H1 (cell line): ENCODE measurements around the gene OR1E2. TPM values are rescaled to one million over a fixed set of nuclear protein-coding genes. Genes with fewer than 3 reads are reported as not detected.

Experiments used
- CTCF ChIA-PET: fragments of 300-600 bp; sonication (Branson Sonifier 250); formaldehyde crosslinking; loops from one replicate; lab custom pipeline; 2021; ENCODE audit not compliant: partially characterized antibody; lab: Charles Lee
- POLR2A ChIA-PET: fragments of 300-600 bp; sonication (Branson Sonifier 250); formaldehyde crosslinking; loops from one replicate; lab custom pipeline; 2021; ENCODE audit warnings: inconsistent platforms; ENCODE audit not compliant: partially characterized antibody; lab: Charles Lee
- DNase-seq, 2 experiments: peaks; one replicate each; pipeline versions ENCODE4 v3.0.0 to v3.0.0-alpha.2; 2010 to 2022; ENCODE audit warnings: low spot score in 2 of 2, low read depth in 1 of 2, mixed read lengths in 1 of 2
- FAIRE-seq: peaks from 2 replicates; lab custom pipeline; 2011; peaks lifted over from hg19 to GRCh38; lab: Jason Lieb, UNC
- H2AFZ ChIP-seq: 2 replicates; pipeline ENCODE4 v1.8.1; 2012; ENCODE audit warnings: low read length, inconsistent platforms
- H2AK5ac ChIP-seq: 2 replicates; pipeline ENCODE4 v1.6.1; 2013; ENCODE audit warnings: low read depth, low read length
- H2BK120ac ChIP-seq: replicated peaks from 2 replicates; pipeline ENCODE3; 2013; ENCODE audit warnings: low read depth, low read length, inconsistent platforms
- H2BK12ac ChIP-seq: 2 replicates; pipeline ENCODE4 v1.6.1; 2013; ENCODE audit warnings: low read depth, low read length
- H2BK15ac ChIP-seq: 2 replicates; pipeline ENCODE4 v1.6.1; 2013; ENCODE audit warnings: low read length
- H2BK20ac ChIP-seq: 2 replicates; pipeline ENCODE4 v1.6.1; 2013; ENCODE audit warnings: low read length
- H2BK5ac ChIP-seq: 2 replicates; pipeline ENCODE4 v1.6.1; 2013; ENCODE audit warnings: low read depth, low read length
- H3K14ac ChIP-seq: 2 replicates; pipeline ENCODE4 v1.6.1; 2013; ENCODE audit warnings: inconsistent platforms; ENCODE audit not compliant: insufficient read length
- H3K18ac ChIP-seq: 2 replicates; pipeline ENCODE4 v1.6.1; 2013; ENCODE audit warnings: low read length; ENCODE audit errors: extremely low read depth
- H3K23ac ChIP-seq: 2 replicates; pipeline ENCODE4 v1.6.1; 2013; ENCODE audit warnings: inconsistent platforms; ENCODE audit not compliant: insufficient read length
- H3K23me2 ChIP-seq: 2 replicates; pipeline ENCODE4 v1.6.1; 2013; ENCODE audit warnings: low read depth, low read length
- H3K27ac ChIP-seq: 2 replicates; pipeline ENCODE4 v1.6.1; 2011; ENCODE audit warnings: low read depth, low read length, inconsistent platforms
- H3K27me3 ChIP-seq, 4 experiments: replicated peaks in 1 of 4; 1 replicate in 1 of 4; 2 replicates in 3 of 4; pipeline versions ENCODE4 v1.6.1 to v1.8.1; 2011 to 2013; ENCODE audit warnings: low read length in 3 of 4, mild to moderate bottlenecking in 3 of 4, inconsistent platforms in 2 of 4, mixed read lengths in 2 of 4, moderate library complexity in 1 of 4; ENCODE audit not compliant: control insufficient read depth in 3 of 4, insufficient read depth in 3 of 4; ENCODE audit errors: extremely low read depth in 1 of 4
- H3K36me3 ChIP-seq, 4 experiments: 2 replicates each; pipeline versions ENCODE4 v1.6.1 to v1.8.1; 2011 to 2013; ENCODE audit warnings: mild to moderate bottlenecking in 4 of 4, low read length in 3 of 4, moderate library complexity in 2 of 4, control low read depth in 1 of 4, inconsistent platforms in 1 of 4; ENCODE audit not compliant: insufficient read depth in 4 of 4, control insufficient read depth in 2 of 4
- H3K4ac ChIP-seq: replicated peaks from 2 replicates; pipeline ENCODE3; 2013; ENCODE audit warnings: low read length, low read depth, mixed read lengths, inconsistent platforms; ENCODE audit not compliant: insufficient read length
- H3K4me1 ChIP-seq, 4 experiments: replicated peaks in 1 of 4; 1 replicate in 1 of 4; 2 replicates in 3 of 4; pipeline versions ENCODE4 v1.6.1 to v1.8.1; 2011 to 2013; ENCODE audit warnings: low read length in 3 of 4, inconsistent platforms in 2 of 4, mixed read lengths in 1 of 4; ENCODE audit not compliant: insufficient read depth in 4 of 4, control insufficient read depth in 3 of 4
- H3K4me2 ChIP-seq, 2 experiments: 2 replicates each; pipeline versions ENCODE4 v1.6.1 to v1.8.1; 2011 to 2013; ENCODE audit warnings: low read depth in 2 of 2, low read length in 2 of 2, control low read depth in 1 of 2, inconsistent platforms in 1 of 2, mild to moderate bottlenecking in 1 of 2; ENCODE audit not compliant: insufficient read depth in 1 of 2
- H3K4me3 ChIP-seq, 4 experiments: fragments of 200-600, 300-600 bp in 1 of 4; sonication (generic), shearing (Covaris generic), sonication (Bioruptor Twin) in 1 of 4; 2 replicates each; pipeline versions ENCODE4 v1.5.1 to v1.8.1; 2011 to 2016; ENCODE audit warnings: low read length in 4 of 4, low read depth in 3 of 4, control low read depth in 2 of 4, inconsistent platforms in 2 of 4, mild to moderate bottlenecking in 2 of 4, mixed read lengths in 1 of 4, moderate library complexity in 1 of 4; ENCODE audit not compliant: insufficient read depth in 2 of 4; ENCODE audit errors: extremely low read depth in 1 of 4
- H3K56ac ChIP-seq: replicated peaks from 2 replicates; pipeline ENCODE3; 2013; ENCODE audit warnings: low read depth, mild to moderate bottlenecking, mixed read lengths, low read length, inconsistent platforms; ENCODE audit not compliant: insufficient read length
- H3K79me1 ChIP-seq: 2 replicates; pipeline ENCODE4 v1.6.1; 2013; ENCODE audit warnings: low read depth, low read length, control low read depth
- H3K79me2 ChIP-seq, 2 experiments: 2 replicates each; pipeline versions ENCODE4 v1.6.1 to v1.8.1; 2012 to 2013; ENCODE audit warnings: low read length in 2 of 2, mild to moderate bottlenecking in 2 of 2, inconsistent platforms in 1 of 2; ENCODE audit not compliant: insufficient read depth in 2 of 2, control insufficient read depth in 1 of 2
- H3K9ac ChIP-seq, 4 experiments: replicated peaks in 1 of 4; 1 replicate in 1 of 4; 2 replicates in 3 of 4; pipeline versions ENCODE4 v1.6.1 to v1.8.1; 2011 to 2013; ENCODE audit warnings: low read depth in 3 of 4, low read length in 3 of 4, control low read depth in 2 of 4, mild to moderate bottlenecking in 2 of 4, moderate library complexity in 2 of 4, inconsistent platforms in 1 of 4; ENCODE audit errors: extremely low read depth in 1 of 4
- H3K9me3 ChIP-seq, 2 experiments: 2 replicates each; pipeline versions ENCODE4 v1.6.1 to v1.8.1; 2012 to 2013; ENCODE audit warnings: mild to moderate bottlenecking in 2 of 2, moderate library complexity in 2 of 2, control low read depth in 1 of 2, inconsistent platforms in 1 of 2, low read depth in 1 of 2, low read length in 1 of 2, mixed read lengths in 1 of 2; ENCODE audit not compliant: insufficient read depth in 2 of 2
- H4K20me1 ChIP-seq, 2 experiments: replicated peaks in 1 of 2; 2 replicates each; pipeline versions ENCODE3 to v1.8.1; 2011 to 2013; ENCODE audit warnings: inconsistent platforms in 2 of 2, low read length in 2 of 2, mild to moderate bottlenecking in 1 of 2; ENCODE audit not compliant: insufficient read depth in 2 of 2, control insufficient read depth in 1 of 2
- H4K5ac ChIP-seq: 2 replicates; pipeline ENCODE4 v1.6.1; 2013; ENCODE audit warnings: low read length, low read depth, mixed read lengths, inconsistent platforms; ENCODE audit not compliant: insufficient read length
- H4K8ac ChIP-seq: 2 replicates; pipeline ENCODE4 v1.8.0; 2013; ENCODE audit warnings: mild to moderate bottlenecking, moderate library complexity, low read length, inconsistent platforms; ENCODE audit not compliant: insufficient read depth; ENCODE audit errors: extremely low read depth
- H4K91ac ChIP-seq: replicated peaks from 2 replicates; pipeline ENCODE3; 2013; ENCODE audit warnings: low read length, mixed read lengths, inconsistent platforms; ENCODE audit not compliant: insufficient read length
- CHD2 ChIP-seq: IDR thresholded peaks from 2 replicates; pipeline ENCODE4 v1.6.1; 2012; ENCODE audit warnings: low read length, improper control_type of control experiment
- HDAC2 ChIP-seq, 2 experiments: fragments of 300-600 bp in 1 of 2; sonication (generic) in 1 of 2; IDR thresholded peaks; 2 replicates each; pipeline ENCODE4 v1.6.1; 2011 to 2012; ENCODE audit warnings: low read depth in 2 of 2, low read length in 2 of 2, mild to moderate bottlenecking in 2 of 2, moderate library complexity in 2 of 2, borderline replicate concordance in 1 of 2, inconsistent platforms in 1 of 2
- JUND ChIP-seq: IDR thresholded peaks from 2 replicates; pipeline ENCODE4 v1.6.1; 2011; ENCODE audit warnings: mild to moderate bottlenecking, improper control_type of control experiment, low read length
- KDM1A ChIP-seq: fragments of 200-600, 300-600 bp; sonication (generic); IDR thresholded peaks from 2 replicates; pipeline ENCODE4 v1.7.1; 2016; ENCODE audit warnings: mild to moderate bottlenecking, low read length, borderline replicate concordance
- SIRT6 ChIP-seq: IDR thresholded peaks from one replicate; pipeline ENCODE4 v1.7.1; 2012; ENCODE audit warnings: low read length, inconsistent platforms
- SP2 ChIP-seq: IDR thresholded peaks from 2 replicates; pipeline ENCODE4 v1.6.1; 2012; ENCODE audit warnings: mild to moderate bottlenecking, low read length, inconsistent platforms
- SP4 ChIP-seq: IDR thresholded peaks from 2 replicates; pipeline ENCODE4 v1.6.1; 2012; ENCODE audit warnings: low read length, inconsistent platforms
- TBP ChIP-seq: IDR thresholded peaks from 2 replicates; pipeline ENCODE4 v1.6.1; 2011; ENCODE audit warnings: low read depth, low read length, improper control_type of control experiment
- YY1 ChIP-seq: IDR thresholded peaks from 2 replicates; pipeline ENCODE4 v1.6.1; 2011; ENCODE audit warnings: low read depth, mild to moderate bottlenecking, low read length
- WGBS, 2 experiments: shearing (Covaris generic) in 1 of 2; methylation state at CpG; one replicate each; pipeline versions ENCODE4 v1.1.6 to v1.1.7; 2013 to 2015; ENCODE audit warnings: low lambda C conversion rate in 2 of 2, mixed read lengths in 2 of 2, inconsistent platforms in 1 of 2, low coverage in 1 of 2, missing lambda C conversion rate in 1 of 2; ENCODE audit not compliant: insufficient replicate concordance in 2 of 2, insufficient coverage in 1 of 2, insufficient read length in 1 of 2; ENCODE audit errors: extremely low coverage in 1 of 2, missing lambda C conversion rate in 1 of 2; 5-methylcytosine and 5-hydroxymethylcytosine counted together
- polyA plus RNA-seq, 7 experiments: library from polyadenylated mRNA; depleted of rRNA in 3 of 7; stranded (reverse) in 5 of 7; unstranded in 2 of 7; fragments of >200 nt in 5 of 7; fragments of 200-250 nt in 2 of 7; gene quantifications; 1 replicate in 5 of 7; 2 replicates in 1 of 7; 4 replicates in 1 of 7; pipeline versions ENCODE4 v1.2.1 to v1.2.3, GENCODE V29; 2011 to 2013; ENCODE audit warnings: missing spikeins in 2 of 7, mixed read lengths in 2 of 7
- total RNA-seq: library from RNA; stranded (reverse); fragmentation: NEBNext Ultra II Directional; extraction: Animal tissue kit (Norgen Biotek cat#: 25700); gene quantifications from 2 replicates; pipeline ENCODE4 v1.2.1, GENCODE V29; 2021
- TF ChIP-seq, protein P1 (sequence below): IDR thresholded peaks from 2 replicates; pipeline ENCODE4 v1.6.1; 2012; ENCODE audit warnings: inconsistent platforms

The OR1E2 gene
- total and polyA plus RNA-seq, 2 of the 8 experiments (the other 6 are each of a cell fraction or from before 2014, with no cell fraction given): not detected

DNA sequence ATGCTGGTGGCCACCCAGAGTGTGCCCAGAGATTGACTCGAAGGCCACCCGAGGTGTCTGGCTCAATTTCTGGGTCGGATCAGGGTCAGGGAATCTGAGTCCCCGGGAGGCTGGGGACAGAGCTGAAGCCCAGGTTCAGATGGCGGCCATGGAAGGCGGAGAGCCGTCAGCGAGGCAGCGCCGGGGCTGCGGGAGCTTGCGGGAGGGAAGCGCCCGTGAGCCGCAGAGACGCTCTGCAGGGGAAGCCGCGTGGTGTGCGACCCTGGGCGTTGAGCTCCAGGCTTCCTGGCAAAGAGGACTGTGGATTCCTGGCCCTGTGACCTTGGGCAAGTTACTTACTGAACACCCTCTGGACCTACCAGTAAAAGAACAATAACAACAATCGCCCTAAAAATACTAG lies 38.5 kb upstream of the OR1E2 start:
- 89% methylated on average over 21 of the region's 21 CpGs; no CpG with 5 or more reads in 1 of the 2 experiments for WGBS, 2 experiments
- H2BK12ac ChIP-seq: no peak overlapping the region
- no peak overlapping the region for H3K4me3 ChIP-seq
- FAIRE-seq (no peak), DNase-seq (no peak)
- no peaks in the 10 kb centered on the region for H3K36me3 ChIP-seq
- no peak overlapping the region for H2BK15ac ChIP-seq
- H3K18ac ChIP-seq: no peak overlapping the region
- H3K23ac ChIP-seq: no peak overlapping the region
- H3K56ac ChIP-seq: no peak overlapping the region
- H2AK5ac ChIP-seq: no peak overlapping the region
- H3K27ac ChIP-seq: no peak overlapping the region
- no peak overlapping the region for H3K14ac ChIP-seq
- peak overlapping the region; percentile 38; the same call in 1 of the 2 replicates for H4K8ac ChIP-seq
- H4K5ac ChIP-seq: no peak overlapping the region
- no peaks in the 10 kb centered on the region for H3K27me3 ChIP-seq
- H3K4ac ChIP-seq: no peak overlapping the region
- H3K79me1 ChIP-seq: no peaks in the 10 kb centered on the region
- 0 out of 2 replicates have a peak overlapping the region, but pooled peaks have one; percentile 5 for H2BK5ac ChIP-seq
- no peak overlapping the region for H2BK120ac ChIP-seq
- no peaks in the 10 kb centered on the region for H3K79me2 ChIP-seq
- peak overlapping the region; percentile 70 for H4K91ac ChIP-seq
- no peak overlapping the region for H3K4me2 ChIP-seq
- H3K9me3 ChIP-seq: no peaks in the 10 kb centered on the region
- H3K4me1 ChIP-seq: peaks cover 0 to 5% (median 0%) of the 10 kb centered on the region in 4 experiments; a peak in 1 of 7 replicates
- H3K23me2 ChIP-seq: no peaks in the 10 kb centered on the region
- ChIA-PET POLR2A (no interaction called here), CTCF (interaction anchor here (0.6 kb wide), 1 partner anchor 427 kb away, joined by 3 read pairs; no protein-coding TSS in a partner anchor)
- H2AFZ ChIP-seq: 0 out of 2 replicates have a peak overlapping the region, but pooled peaks have one; percentile 49
- no peak for TF ChIP-seq KDM1A
- no peak for TF ChIP-seq SP2
- no peak for TF ChIP-seq HDAC2 (IDR thresholded peaks at IDR 0.05; ENCODE audit: borderline replicate concordance in 1 of 2, low read depth in 2 of 2, low read length in 2 of 2)
- TF ChIP-seq SIRT6: no peak
- TF ChIP-seq JUND: no peak
- no peak for TF ChIP-seq SP4
- TF ChIP-seq YY1: no peak
- TF ChIP-seq, protein P1, sequence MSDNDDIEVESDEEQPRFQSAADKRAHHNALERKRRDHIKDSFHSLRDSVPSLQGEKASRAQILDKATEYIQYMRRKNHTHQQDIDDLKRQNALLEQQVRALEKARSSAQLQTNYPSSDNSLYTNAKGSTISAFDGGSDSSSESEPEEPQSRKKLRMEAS: no peak
- no peak for TF ChIP-seq TBP
- no peak for TF ChIP-seq CHD2
- H4K20me1 ChIP-seq: no peaks in the 10 kb centered on the region
- no peak overlapping the region for H2BK20ac ChIP-seq
- H3K9ac ChIP-seq: no peak overlapping the region
